ENCODE results near the gene TUBD1. TPM values are rescaled to one million over a fixed set of nuclear protein-coding genes. Genes with fewer than 3 reads are reported as not detected.

TUBD1 gene
- total and polyA plus RNA-seq, 2 of the 13 experiments (the other 11 are each of a cell fraction or from before 2014, with no cell fraction given): 18.2 to 25.9 TPM

- peak; percentile 78; the same call in 1 of the 2 replicates for TF ChIP-seq HNF1B (CRISPR knock-in tag; IDR thresholded peaks at IDR 0.05)
- TF ChIP-seq ZNF780A (CRISPR knock-in tag; IDR thresholded peaks at IDR 0.05): no peak
- no peak; the same call in 1 of the 2 replicates for TF ChIP-seq ZBTB4 (CRISPR knock-in tag; IDR thresholded peaks at IDR 0.05; ENCODE audit: borderline replicate concordance)
- TF ChIP-seq HIVEP1 (CRISPR knock-in tag; IDR thresholded peaks at IDR 0.05): no peak
- no peak for TF ChIP-seq MXI1 (IDR thresholded peaks at IDR 0.05; ENCODE audit: borderline replicate concordance, low read depth, low read length)
- TF ChIP-seq KDM3A (CRISPR knock-in tag; IDR thresholded peaks at IDR 0.05; ENCODE audit: low read depth): no peak
- TF ChIP-seq ZNF264 (CRISPR knock-in tag; IDR thresholded peaks at IDR 0.05): peak; percentile 69
- no peak for TF ChIP-seq IRF1 (CRISPR knock-in tag; IDR thresholded peaks at IDR 0.05; ENCODE audit: low read depth)
- TF ChIP-seq ZBTB1 (CRISPR knock-in tag; IDR thresholded peaks at IDR 0.05; ENCODE audit: borderline replicate concordance): no peak
- TF ChIP-seq IKZF1 (IDR thresholded peaks at IDR 0.05): no peak
- TF ChIP-seq ZKSCAN1 (IDR thresholded peaks at IDR 0.05; ENCODE audit: low read length): no peak
- no peak for TF ChIP-seq TIGD3 (CRISPR knock-in tag; IDR thresholded peaks at IDR 0.05; ENCODE audit: borderline replicate concordance)
- no peak for TF ChIP-seq MZF1 (CRISPR knock-in tag; IDR thresholded peaks at IDR 0.05; ENCODE audit: borderline replicate concordance)
- peak; percentile 75 for TF ChIP-seq GATAD2A (CRISPR knock-in tag; IDR thresholded peaks at IDR 0.05)
- TF ChIP-seq ZSCAN29 (CRISPR knock-in tag; conservative IDR thresholded peaks at IDR 0.05): 0 out of 2 replicates have a peak, but pooled peaks have one; percentile 42
- TF ChIP-seq KLF13 (CRISPR knock-in tag; IDR thresholded peaks at IDR 0.05): no peak
- TF ChIP-seq ZSCAN5A (CRISPR knock-in tag; IDR thresholded peaks at IDR 0.05; ENCODE audit: borderline replicate concordance): peak; percentile 28; the same call in 1 of the 2 replicates
- no peak for TF ChIP-seq SRSF1 (optimal IDR thresholded peaks at IDR 0.05; ENCODE audit: low read depth, low read length)
- no peak for TF ChIP-seq IKZF4 (CRISPR knock-in tag; IDR thresholded peaks at IDR 0.05; ENCODE audit: borderline replicate concordance, low read depth, not compliant biosample characterization)
These were observed 46.2 kb downstream of the TUBD1 start (continued) for GRCh38 chr17:59846394-59847165.
